Measurements from ENCODE around the gene DGKQ. TPM values are rescaled to one million over a fixed set of nuclear protein-coding genes. Genes with fewer than 3 reads are reported as not detected.
"Not testable (repeated sequence)": the region's sequence is repeated elsewhere in the genome, so short reads cannot be mapped to it uniquely, and the experiment has no call there.

The DGKQ gene
- total and polyA plus RNA-seq, 3 donors from 2014 or later, result 10.8 to 22.7 (median 20.7) TPM

DNA sequence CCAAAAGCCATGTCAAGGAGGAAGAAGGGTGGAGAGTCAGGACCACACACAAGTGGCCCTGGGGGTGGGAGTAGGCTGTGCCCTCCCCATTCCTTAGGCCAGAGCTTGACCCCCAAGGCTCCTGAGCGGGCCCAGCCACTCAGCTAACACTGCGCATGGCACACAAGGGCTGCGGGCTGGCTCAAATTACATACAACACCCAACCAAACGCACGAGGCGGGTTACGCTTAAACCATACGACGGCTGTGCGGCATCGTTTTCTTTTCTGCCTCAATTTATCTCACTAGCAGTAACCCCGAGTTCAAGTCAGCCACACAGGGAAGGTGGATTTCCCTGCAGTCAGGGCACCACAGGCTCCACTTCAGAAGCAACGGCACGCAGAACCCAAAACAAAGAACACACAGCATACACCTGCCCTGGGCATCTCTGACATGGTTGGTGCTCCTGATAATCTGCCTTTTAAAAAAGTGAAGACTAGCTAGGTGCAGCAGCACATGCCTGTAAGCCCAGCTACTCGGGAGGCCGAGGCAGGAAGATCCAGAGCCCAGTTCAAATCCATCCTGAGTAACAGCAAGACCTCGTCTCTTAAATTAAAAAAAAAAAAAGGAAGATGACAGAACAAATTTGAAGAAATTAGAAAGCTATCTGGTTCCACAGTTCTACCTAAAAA, 44.1 kb downstream of the DGKQ start:
- H3K27ac ChIP-seq, result no peak overlapping the region
- H3K4me1 ChIP-seq, result peaks cover 24% of the 10 kb centered on the region
- no peak for DNase-seq
- intact Hi-C loops (cut with DNase I; ENCODE audit: low total_unique reads), result no loop called here
- 89 to 90% methylated on average over 7 to 17 of the region's 17 CpGs for WGBS, 2 donors
- TF ChIP-seq CTCF (IDR thresholded peaks at IDR 0.05) (no peak), POLR2A (IDR thresholded peaks at IDR 0.05) (no peak)
- no peaks in the 10 kb centered on the region for H3K9me3 ChIP-seq
- H3K36me3 ChIP-seq (ENCODE audit: low read depth, missing control alignments), result no peaks in the 10 kb centered on the region
- H3K27me3 ChIP-seq, result no peaks in the 10 kb centered on the region
- H3K4me3 ChIP-seq, result no peak overlapping the region

GRCh38 chr4:927566-927965, 45.8 kb downstream of the DGKQ start:
- intact Hi-C loops (cut with DNase I; ENCODE audit: low total_unique reads); H3K36me3 ChIP-seq (ENCODE audit: low read depth, missing control alignments); H3K27ac ChIP-seq; H3K4me3 ChIP-seq; DNase-seq; H3K27me3 ChIP-seq; H3K9me3 ChIP-seq: not testable (repeated sequence)
- WGBS, 2 donors, result 63 to 88% methylated on average over 11 to 15 of the region's 21 CpGs
- peaks cover 17% of the 10 kb centered on the region for H3K4me1 ChIP-seq

- no peak overlapping the region for H3K27ac ChIP-seq
- H3K4me1 ChIP-seq, result peaks cover 17% of the 10 kb centered on the region
- 60 to 73% methylated on average over 5 to 11 of the region's 17 CpGs for WGBS, 2 donors
- DNase-seq, result no peak
- H3K4me3 ChIP-seq, result no peak overlapping the region
- H3K27me3 ChIP-seq, result no peaks in the 10 kb centered on the region
- no peaks in the 10 kb centered on the region for H3K9me3 ChIP-seq
- H3K36me3 ChIP-seq (ENCODE audit: low read depth, missing control alignments), result no peaks in the 10 kb centered on the region
- no peak for TF ChIP-seq POLR2A (IDR thresholded peaks at IDR 0.05)
- no peak for TF ChIP-seq CTCF (IDR thresholded peaks at IDR 0.05)
- intact Hi-C loops (cut with DNase I; ENCODE audit: low total_unique reads), result no loop called here
Measured at GRCh38 chr4:926538-926937, 46.8 kb downstream of the DGKQ start.

DNA sequence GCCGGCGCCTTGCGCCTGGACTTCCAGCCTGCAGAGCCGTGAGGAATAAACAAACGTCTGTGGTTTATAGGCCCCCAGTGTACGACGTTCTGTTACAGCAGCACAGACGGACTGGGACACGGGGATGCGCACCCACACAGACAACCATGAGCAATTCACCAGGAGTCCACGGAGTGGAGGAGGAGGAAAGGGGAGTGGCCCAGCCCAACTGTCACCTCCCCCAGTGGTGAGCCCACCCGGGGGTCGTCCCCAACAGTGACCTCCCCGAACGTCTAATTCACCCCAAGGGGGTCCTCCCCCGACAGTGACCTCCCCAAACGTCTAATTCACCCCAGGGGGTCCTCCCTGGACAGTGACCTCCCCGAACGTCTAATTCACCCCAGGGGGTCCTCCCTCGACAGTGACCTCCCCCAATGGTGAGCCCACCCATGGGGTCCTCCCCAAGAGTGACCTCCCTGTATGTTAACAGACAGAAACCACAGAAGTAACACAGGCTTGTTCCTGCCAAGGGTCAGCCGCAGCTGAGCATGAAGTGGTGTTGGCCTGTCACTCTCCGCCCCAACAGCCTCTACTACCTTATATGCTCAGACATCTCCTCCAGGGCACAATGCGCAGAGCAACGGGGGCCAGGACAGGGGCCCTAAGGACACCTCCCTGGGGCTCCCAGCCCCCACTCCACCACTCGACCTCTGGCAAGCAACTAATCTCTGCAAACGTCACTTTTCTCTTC, 47.4 kb downstream of the DGKQ start:
- WGBS, 2 donors, result 77 to 86% methylated on average over 13 to 26 of the region's 26 CpGs
- intact Hi-C loops (cut with DNase I; ENCODE audit: low total_unique reads), result no loop called here

More for the DNA sequence above, 47.4 kb downstream of the DGKQ start:
- Histone ChIP-seq H3K4me3 (no peak overlapping the region), H3K27me3 (no peaks in the 10 kb centered on the region), H3K9me3 (no peaks in the 10 kb centered on the region), H3K36me3 (ENCODE audit: low read depth, missing control alignments) (no peaks in the 10 kb centered on the region), H3K4me1 (peaks cover 13% of the 10 kb centered on the region), H3K27ac (no peak overlapping the region)
- DNase-seq, result no peak
- no peak for TF ChIP-seq CTCF (IDR thresholded peaks at IDR 0.05)
- no peak for TF ChIP-seq POLR2A (IDR thresholded peaks at IDR 0.05)
